ENCODE data around the gene AGK.
"Not testable (repeated sequence)": the region's sequence is repeated elsewhere in the genome, so short reads cannot be mapped to it uniquely, and the experiment has no call there.

DNA sequence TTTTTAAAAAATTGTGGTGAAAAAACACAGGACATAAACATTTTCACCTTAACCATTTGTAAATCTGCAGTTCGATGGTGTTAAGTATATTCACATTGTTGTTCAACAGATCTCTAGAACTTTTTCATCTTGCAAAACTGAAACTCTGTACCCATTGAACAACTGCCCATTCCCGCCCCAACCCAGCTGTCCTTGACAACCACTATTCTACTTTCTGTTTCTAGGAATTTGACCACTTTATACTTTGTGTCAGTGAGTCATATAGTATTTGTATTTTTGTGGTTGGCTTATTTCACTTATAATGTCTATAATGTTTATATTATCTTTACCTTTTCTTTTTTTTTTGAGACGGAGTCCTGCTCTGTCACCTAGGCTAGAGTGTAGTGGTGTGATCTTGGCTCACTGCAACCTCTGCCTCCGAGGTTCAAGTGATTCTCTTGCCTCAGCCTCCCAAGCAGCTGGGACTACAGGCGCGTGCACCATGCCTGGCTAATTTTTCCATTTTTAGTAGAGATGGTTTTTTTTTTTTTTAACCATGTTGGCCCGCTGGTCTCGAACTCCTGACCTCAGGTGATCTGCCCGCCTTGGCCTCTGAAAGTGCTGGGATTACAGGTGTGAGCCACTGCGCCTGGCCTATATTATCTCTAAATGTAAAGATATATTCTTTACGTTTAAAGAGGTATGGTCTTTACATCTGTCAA, 6.8 kb downstream of the AGK start:
- not testable (repeated sequence) for TF ChIP-seq CTCF (IDR thresholded peaks at IDR 0.05; ENCODE audit: insufficient read depth, low read depth, low read length); EZH2 (IDR thresholded peaks at IDR 0.05; ENCODE audit: insufficient read depth, low read length)
